HG03060 (cell line): ENCODE data around the gene ZBTB16.

ENCODE experiments used
- ATAC-seq: cut with Tn5 transposase; IDR thresholded peaks from one replicate; pipeline ENCODE4 v1.9.1; 2021; ENCODE audit warnings: low read depth, moderate number of reproducible peaks; ENCODE audit not compliant: unreplicated experiment

Gene ZBTB16

DNA sequence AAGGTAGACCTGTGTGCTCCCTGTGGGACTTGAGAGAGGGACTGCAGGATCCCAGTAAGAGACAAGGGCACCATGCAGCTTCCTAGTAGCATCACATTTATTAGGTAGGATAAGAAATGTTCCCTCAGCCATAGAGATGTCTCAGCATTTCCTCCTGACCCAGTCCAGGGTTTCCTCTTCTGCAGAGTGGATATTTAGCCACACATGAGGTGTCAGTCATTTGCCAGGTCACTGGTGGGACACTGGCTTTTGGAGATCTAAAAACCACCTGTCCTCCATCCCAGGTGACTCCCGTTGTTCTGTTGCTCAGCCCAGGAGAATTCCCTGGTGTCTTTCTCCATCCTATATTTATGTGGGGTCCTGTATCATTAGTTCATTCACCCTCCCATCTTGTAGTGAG, 119.1 kb downstream of the ZBTB16 start:
- ATAC-seq = no peak

DNA sequence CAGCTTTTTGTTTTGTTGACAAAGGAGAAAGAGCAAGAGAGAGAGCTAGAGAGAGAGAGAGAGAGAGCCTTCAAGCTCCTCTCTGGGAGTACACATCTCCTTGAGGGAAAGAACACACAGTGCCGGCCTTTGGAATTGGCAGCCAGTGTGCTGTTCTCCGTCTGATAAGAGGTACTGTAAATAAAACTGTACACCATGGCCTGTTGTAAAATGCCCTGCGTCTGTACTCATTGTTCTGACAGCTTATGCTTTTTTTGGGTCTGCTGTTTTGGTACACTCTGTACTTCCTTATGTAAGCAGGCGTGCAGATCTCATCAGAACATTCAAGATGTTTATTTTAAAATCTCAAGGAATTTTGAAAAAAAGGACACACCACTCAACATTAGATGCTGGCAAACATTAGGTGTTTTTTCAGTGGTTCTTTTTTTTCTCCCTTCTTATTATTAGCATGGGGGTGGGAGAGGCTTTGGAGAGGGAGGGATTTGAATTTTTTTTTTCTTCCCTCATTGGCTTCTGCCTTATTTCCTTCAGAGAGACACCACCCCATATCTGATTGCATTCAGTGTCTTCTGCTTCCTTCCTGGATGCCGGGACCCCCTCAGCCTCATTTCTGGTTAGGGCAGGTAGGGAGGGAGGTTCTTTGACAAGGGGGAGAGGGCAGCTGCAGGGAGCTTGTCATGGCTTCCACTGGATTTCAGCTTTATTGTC, 119.9 kb downstream of the ZBTB16 start:
- no peak for ATAC-seq

DNA sequence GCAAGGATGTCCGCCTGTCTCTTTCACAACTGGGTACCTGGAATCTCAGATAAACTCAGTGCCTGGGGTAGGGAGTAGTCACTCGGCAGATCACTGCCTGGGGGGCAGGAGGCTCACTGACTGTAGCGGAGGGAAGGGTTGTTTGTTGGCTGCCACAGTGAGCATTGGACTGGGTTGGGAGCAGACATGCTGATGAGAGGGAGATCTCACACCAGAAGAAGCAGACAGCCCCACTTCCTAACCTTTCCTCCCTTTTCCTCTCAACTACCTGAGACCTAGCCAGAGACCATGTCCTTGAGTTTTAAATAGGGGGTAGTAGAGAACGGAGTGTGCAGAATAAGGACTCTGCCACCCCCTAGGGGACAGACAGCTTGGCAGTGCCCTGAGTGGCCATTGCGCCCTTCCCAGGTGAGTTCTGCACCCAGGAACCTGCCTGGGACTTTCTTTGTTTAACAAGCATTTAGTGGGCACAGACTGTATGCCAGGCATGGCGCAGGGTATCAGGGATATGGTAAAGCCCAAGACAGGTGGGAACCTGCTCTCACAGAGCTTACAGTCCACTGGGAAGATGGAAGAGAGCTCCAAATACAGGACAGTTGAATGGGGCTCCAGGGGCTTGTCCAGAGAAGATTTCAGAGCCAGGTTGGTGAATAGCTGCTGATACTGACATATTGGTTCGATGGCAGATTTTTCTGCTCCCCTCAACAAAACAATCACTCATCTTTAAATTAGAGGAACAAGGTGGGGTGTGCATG, 121.0 kb downstream of the ZBTB16 start:
- no peak for ATAC-seq

DNA sequence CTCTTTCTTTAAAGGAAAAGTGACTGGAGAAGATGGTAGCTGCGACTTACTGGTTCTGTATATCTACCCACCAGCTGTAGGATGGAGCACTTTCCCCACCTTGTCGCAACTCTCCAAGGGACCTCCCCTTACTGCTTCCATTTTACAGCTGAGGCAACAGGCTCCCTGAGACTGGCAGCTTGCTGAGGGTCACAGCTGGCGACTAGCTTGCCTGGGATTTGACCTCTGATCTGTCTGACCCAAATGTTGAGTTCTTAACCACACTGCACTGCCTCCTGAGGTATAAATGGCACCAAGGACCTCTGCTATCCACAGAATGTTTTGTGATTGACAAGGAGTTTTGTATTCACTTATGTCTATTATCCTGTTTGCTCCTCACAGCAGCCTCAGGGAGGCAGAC, 121.7 kb downstream of the ZBTB16 start:
- ATAC-seq = no peak

DNA sequence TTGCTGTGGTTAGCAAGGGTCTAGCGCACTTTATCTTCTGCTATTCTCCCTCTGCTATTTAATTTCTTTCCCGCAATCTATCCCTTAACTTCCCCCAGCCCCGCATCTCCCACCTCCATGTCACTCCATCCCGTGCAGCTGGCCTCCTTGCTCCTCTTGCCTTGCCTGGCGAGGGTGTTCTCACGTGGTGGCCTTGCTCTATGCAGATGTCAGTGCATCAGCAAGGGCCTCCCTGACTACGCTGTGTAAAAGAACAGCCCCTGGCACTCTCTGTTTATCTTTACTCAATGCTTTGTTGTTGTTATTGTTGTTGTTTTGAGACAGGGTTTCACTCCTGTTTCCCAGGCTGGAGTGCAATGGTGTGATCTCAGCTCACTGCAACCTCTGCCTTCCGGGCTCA, 122.2 kb downstream of the ZBTB16 start:
- no peak for ATAC-seq

DNA sequence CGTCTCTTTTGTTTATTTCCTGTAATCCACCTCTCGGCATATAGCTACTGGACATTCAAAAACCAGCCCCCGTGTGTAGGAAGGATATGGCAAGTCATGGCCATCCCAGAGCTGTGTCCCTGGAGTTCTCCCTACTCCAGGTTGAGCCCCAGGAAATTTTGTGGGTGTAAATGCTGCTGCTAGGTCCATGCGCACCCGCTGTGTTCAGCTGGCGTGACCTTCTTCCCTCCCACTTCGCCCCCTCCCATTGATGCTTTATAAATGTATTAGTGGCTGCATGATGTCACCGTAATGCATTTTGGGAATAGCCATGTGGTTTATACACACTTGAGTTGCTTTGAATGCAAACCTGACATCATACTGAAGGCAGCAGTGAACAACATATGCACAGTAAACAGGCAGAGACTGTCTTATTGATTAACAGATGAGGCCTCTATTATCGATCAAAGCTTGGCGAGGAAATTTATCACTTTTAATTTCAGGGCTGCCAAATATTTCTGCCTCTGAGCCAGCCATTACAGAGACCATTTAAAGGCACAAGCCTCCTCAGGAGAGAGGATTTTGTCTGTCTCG, 123.0 kb downstream of the ZBTB16 start:
- no peak for ATAC-seq

DNA sequence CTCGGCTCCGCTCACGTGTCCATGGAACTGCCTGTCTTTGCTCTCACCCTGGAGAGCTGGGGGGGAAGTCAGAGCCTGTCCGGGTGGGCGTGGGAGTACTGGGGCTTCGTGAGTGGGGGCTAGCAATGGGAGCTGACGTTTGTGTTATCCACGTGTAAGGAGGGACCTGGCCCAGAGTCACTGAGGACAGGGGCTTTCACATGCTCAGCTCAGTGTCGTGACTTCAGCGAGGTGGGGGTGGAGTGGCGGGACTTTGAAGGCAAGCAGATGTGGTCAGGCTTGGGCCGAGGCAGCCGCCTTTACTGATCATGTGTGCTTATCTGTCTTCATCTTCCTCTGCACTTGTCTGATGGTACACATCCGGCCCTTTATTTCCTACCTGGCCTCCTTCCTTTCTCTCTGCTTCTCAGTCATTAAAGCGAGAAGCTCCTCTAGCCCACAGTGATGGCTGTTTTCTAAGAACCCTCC, 123.6 kb downstream of the ZBTB16 start:
- ATAC-seq = no peak

DNA sequence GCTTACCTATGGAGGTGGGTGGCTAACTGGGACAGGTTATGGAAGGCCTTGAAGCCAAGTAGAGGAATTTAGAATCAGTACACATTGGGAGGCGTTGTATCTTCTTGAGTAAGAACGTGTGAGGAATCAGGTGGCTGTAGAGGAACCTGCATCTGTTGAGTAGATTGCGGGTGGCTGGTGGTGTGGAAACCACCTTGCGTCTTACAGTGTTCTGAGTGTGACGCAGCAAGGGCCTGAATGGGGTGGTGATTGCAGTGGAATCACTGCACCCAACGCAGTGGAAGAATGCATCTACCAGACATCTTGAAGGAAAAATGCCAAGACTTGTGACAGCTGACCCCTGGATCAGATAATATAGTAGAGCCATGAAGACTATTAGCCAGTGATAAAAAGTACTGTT, 125.9 kb downstream of the ZBTB16 start:
- ATAC-seq = no peak

DNA sequence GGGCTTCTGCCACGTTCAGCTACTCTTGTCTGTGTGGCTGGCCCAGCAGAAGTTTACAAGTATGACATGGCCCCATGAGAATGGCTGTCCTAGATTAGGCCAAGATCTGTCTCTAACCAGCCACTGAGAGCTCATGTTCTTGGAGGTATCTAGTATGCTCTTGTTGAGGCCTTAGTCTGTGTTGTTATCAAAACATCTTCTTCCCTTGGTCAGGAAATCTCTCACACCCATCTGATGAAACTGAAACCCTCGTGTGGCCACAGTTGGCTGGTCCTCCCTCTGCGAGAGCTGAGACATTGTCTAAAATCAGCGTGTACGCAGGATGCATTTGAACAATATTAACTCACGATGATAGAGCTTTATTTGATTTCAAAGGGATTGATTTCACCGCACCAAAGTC, 127.7 kb downstream of the ZBTB16 start:
- no peak for ATAC-seq

DNA sequence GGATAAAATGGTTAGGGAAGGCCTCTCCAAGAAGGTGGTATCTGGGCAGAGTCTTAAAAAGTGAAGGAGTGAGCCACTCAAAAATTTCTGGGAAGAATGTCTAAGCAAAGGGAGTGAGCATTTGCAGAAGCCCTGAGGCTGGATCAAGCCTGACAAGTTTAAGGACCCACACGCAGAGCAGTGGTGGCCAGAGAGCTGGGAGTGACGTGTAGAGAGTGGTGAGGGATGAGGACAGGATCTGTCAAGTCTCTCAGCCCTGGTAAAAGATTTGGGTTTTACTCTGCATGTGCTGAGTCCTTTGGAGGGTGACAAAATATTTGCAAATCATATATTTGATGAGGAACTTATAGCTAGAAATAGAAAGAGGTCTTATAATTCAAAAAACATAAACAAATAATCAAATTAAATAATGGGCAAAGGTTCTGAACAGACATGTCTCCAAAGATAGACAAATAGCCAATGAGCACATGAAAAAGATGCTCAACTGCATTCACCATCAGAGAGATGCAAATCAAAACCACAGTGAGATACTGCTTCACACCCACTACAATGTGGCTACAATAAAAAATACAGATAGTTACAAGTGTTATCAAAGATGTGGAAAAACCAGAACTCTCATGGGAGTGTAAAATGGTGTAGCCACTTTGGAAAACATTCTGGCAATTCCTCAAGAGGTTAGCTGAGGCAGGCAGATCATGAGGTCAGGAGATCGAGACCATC, 129.5 kb downstream of the ZBTB16 start:
- no peak for ATAC-seq

DNA sequence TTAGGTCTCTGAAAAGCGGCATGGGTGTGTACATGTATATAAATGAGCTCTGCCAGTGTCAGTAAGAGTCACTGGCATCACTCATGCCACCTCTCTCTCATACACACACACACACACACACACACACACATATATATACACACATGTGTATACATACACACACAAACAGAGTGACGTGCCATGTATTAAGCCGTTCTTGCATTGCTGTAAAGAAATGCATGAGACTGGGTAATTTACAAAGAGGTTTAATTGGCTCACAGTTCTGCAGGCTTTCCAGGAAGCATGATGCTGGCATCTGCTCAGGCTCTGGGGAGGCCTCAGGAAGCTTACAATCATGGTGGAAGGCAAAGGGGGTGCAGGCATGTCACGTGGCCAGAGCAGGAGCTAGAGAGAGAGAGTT, 131.1 kb downstream of the ZBTB16 start:
- ATAC-seq = no peak

DNA sequence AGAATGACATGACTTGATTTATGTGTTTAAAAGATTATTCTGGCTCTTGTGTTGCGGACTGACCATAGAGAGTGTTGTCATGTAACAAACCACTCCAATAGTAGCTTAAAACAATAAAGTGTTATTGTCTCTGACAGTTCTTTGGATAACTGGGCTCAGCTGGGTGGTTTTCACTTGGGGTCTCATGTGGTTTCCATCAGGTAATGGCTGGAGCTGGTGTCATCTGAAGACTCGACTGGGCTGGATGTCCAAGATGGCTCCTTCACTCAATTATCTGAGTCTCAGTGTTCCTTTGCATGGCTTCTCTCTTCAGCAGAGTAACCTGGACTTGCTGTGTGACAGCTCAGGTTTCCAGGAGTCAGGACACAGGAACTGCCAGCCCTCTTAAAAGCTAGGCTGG, 132.4 kb downstream of the ZBTB16 start:
- ATAC-seq = no peak

DNA sequence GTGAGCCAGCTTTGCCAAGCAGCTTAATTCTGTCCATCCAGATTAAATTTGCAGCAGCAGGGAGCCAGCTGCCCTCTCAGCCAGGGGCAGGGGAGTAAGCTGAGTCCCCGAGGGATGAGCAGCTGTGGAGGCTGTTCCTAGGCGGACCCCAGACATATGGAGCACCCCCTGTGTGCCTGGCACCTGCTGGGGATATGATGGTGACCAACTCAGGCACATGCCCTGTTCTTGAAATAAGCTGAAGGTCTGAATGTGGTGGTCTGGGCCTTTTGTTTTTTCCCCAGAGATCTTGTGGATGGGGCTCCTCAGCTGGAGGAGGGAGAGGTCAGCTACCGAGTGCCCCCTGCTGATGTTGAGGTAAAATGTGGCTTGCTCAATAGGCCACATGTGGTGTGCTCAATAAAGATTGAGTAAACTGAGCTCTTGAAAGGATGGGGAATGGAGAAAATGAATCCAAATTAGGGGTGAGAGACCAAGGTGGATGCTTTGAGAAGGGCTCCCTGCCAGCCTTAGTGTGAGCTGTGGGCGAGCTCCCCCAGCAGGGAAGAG, 133.4 kb downstream of the ZBTB16 start:
- ATAC-seq = no peak

DNA sequence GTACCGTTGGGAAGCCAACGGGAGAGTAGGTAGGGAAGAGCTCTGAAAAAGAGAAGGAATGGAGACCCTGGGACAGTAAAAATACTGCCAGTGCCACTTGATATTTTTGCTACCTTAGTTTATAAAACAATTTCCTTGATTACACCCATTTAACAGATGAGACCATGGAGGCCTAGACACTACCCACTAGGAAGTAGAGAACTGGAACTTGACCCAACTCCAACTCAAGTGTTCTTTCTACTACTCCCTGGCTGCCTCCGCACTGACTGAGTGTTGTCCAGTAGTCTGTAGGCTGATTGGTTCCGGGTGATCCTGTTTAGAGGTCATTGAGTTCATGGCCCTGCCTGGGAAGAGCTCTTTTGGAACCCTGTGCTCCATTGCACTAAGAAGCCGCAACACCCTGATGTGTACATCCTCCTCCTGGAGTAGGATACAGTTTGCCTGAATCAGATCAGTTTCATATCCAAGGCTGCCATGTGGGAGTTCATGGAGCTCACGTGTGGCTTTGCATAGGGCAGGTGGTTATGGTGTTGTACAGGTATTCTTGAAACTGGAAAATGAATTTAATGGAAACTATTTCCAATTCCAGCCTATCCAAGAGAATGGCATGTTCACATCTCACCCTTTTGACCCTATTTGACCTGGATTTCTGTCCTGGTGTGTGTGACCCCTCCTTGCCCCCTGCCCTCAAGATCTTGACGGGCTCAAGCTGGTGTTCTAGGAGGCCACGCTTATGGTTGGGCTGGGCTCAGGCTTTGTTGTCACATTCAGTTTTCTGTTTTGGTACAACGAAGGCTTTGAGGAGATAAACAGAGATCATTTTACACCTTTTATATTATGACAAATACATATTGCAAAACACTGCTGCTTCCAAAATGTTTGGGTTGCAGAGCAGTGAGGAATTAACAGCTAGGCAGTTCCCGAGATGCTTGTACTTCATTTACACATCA, 134.5 kb downstream of the ZBTB16 start:
- ATAC-seq = no peak

DNA sequence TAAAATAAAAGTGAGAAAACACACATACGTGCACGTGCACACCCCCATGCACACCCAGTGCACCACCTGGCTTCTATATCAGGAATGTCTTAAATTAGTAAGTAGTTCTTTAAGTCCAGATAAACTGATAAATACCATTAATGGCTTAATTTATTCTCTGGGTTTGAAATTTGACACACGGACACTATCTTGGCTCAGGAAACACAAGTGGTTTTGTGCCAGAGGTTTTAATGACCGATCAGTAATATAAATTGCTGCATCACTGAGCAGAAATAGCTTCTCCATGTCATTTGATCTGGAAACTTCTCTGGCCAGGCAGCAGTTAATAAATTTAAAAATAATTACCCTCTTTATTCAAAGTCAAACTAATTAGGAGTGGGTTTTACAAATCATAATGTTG, 135.2 kb downstream of the ZBTB16 start:
- ATAC-seq = no peak

DNA sequence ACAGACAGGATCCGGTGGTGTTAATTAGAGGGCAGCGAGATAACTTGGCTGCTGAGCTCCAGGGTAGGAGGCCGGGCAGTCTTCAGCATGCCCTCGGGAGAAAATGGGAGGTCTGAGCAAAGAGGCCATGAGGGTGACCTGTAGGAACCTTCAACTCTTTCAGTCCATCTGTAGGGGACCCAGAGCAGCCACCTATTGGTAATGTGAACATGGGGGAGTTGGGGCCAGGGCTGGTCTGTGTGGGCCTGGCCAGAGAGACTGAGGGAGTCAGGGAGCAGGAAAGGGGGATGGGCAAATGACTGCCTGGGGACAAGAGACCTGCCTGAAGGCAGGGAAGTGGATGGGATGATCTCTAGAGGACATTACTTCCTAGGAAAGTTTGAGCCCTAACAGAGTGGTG, 135.6 kb downstream of the ZBTB16 start:
- no peak for ATAC-seq

DNA sequence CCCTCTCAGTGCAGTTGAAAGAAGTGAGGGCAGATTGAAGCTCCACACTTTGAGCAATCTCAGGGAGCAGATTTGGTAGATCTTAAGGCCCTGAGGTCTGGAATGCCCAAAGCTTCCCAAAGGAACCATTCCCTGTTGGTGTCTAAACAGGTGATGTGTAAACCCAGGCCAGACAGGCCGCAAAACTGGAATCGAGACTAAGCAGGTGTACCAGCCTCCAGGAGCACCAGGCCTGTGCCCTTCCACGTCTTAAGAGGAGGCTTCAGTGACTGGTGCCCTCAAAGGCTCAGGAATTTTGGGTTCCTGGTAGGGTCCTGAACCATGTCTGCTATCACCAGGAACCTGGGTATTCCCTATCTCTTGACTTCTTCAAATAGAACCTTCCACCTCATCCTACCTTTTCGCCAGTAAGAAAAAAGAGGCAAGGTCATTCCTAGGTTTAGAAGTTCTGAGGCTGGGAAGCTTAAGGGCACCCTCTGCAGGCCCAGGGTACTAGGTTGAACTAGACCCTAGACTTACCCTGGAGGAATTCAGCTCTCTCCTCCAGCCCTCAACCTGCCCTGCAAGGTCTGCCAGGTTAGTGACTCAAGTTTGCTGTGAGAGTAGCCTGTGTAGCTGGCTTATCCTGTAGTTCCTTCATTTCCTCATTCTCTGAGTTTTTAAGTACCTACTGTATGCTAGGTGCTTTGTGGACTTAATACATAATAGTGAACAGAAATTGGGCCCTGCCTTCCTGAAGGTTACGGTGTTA, 136.6 kb downstream of the ZBTB16 start:
- ATAC-seq = no peak

DNA sequence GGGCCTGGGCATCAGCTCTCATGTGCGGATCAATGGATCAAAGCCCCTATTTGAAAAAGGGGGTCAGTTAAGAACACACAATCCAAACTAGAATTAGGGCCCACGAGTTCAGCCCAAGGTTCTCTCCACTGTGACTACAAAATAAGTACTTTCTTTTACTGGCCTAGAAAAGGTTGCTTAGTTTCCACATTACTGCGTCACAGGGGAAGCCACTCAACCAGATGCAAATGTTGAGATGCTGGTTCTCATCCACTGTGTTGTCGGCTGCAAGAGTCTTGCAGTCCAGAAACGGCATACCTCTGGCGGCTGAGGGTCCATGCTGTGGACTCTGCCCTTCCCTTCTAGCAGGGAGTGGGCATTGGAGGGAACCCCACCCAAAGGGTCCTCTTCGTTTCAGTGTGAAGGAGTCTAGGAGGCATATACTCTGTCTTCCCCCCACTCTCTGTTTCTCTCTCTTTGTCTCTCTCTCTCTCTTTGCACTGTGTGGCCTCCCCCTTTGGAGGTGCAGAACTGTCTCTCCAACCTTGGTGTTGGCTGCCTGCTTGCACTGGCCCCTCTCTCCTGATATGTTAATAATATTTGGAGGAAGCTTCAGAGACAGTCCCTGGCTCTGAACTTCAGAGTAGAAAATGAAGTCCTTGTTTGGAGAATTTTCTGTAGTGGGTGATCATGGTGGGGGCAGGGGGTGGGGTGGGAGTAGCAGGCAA, 137.6 kb downstream of the ZBTB16 start:
- ATAC-seq = no peak
